ENCODE measurements around the gene JAKMIP1.

DNA sequence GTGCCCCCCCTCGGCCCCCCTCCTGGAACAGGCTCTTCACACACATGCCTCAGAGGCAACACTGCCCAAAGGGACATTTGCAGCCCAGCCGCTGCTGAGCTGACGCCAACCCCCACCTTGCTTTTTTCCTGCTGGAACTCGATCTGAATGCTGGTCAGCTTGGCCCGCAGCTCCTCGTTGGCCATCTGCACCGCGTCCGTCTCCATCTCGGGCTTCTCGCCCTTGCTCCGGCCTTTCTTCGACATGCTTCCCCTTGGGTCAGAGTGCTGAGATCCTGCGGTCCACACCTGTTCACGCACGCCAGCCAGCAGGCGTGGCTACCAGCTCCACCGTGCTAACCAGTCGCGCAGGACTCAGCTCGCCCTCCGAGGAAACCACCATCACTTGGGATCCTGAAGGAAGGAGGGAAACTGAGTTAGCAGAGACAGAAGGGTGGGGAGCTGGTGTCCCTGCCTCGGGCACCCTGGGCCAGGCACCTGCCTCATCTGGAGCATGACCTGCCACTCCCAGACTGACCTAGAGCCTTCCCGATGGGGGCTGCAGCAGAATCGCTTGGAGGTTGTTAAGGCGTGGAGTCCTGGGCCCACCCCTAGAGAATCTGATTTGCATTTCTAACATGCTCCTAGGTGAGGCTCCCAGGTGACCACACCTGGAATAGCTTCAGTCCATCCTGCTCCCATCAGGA, 87.6 kb downstream of the JAKMIP1 start:
- TF ChIP-seq POLR2A (IDR thresholded peaks at IDR 0.05; ENCODE audit: low read length) = no peak
- TF ChIP-seq GATA1 (IDR thresholded peaks at IDR 0.05; ENCODE audit: low read depth, low read length) = no peak

All from erythroblast (primary cell).